ENCODE measurements around the gene OTOS. TPM values are rescaled to one million over a fixed set of nuclear protein-coding genes. Genes with fewer than 3 reads are reported as not detected.

Gene OTOS
- total RNA-seq, 1 experiment from 2014 or later: not detected

GRCh38 chr2:240146627-240147278, 6.3 kb upstream of the OTOS start:
- ChIA-PET POLR2A (no interaction called here), CTCF (no interaction called here), RAD21 (ENCODE audit: low non-redundant PET in 1 of 2, low total read pairs in 2 of 2, uncharacterized antibody in 2 of 2, unreplicated experiment in 2 of 2) (no interaction called here)
- H3K27ac ChIP-seq (ENCODE audit: low read depth, low read length): no peak overlapping the region
- H3K9me3 ChIP-seq (ENCODE audit: control insufficient read depth in 1 of 2, insufficient read depth in 1 of 2, low read depth in 1 of 2, low read length in 2 of 2): peaks cover 0 to 2% of the 10 kb centered on the region in 2 experiments; a peak in 1 of 4 replicates
- BruUV-seq (replicated peaks): no TSS peak
- no peak overlapping the region for H3K4me2 ChIP-seq (ENCODE audit: low read length)
- H3K9me2 ChIP-seq (ENCODE audit: insufficient read depth): no peaks in the 10 kb centered on the region
- no peak overlapping the region for H3K9ac ChIP-seq (ENCODE audit: low read length)
- TF ChIP-seq ATF3 (IDR thresholded peaks at IDR 0.05): no peak
- no peak for TF ChIP-seq CBX3 (IDR thresholded peaks at IDR 0.05; ENCODE audit: low read depth)
- TF ChIP-seq JUND (IDR thresholded peaks at IDR 0.05): no peak
- no peak for TF ChIP-seq CEBPB (IDR thresholded peaks at IDR 0.05; ENCODE audit: low read depth)
- no peak for TF ChIP-seq TCF7L2 (IDR thresholded peaks at IDR 0.05; ENCODE audit: borderline replicate concordance, extremely low read depth, insufficient read depth, insufficient read length)
- no peak for TF ChIP-seq CTCF (IDR thresholded peaks at IDR 0.05 in 2 of 3, conservative IDR thresholded peaks at IDR 0.05 in 1 of 3; ENCODE audit: borderline replicate concordance in 1 of 3, insufficient read depth in 1 of 3, low read depth in 2 of 3, low read length in 2 of 3)
- no peak for TF ChIP-seq ZBTB33 (IDR thresholded peaks at IDR 0.05; ENCODE audit: extremely low read depth, insufficient replicate concordance, low read length)
- no peak for TF ChIP-seq SIN3A (IDR thresholded peaks at IDR 0.05; ENCODE audit: low read depth)
- no peak for TF ChIP-seq MAX (IDR thresholded peaks at IDR 0.05)
- DNase-seq (ENCODE audit: low read depth, low spot score) (no peak), ATAC-seq (no peak)
- no peaks in the 10 kb centered on the region for H3K79me2 ChIP-seq (ENCODE audit: insufficient read depth, low read length)
- H3K4me1 ChIP-seq (ENCODE audit: control insufficient read depth in 1 of 2, insufficient read depth in 2 of 2, low read length in 2 of 2): peaks cover 0 to 8% of the 10 kb centered on the region in 2 experiments; a peak in 1 of 4 replicates
- intact Hi-C loops (cut with micrococcal nuclease): no loop called here
- no peak overlapping the region for H3K4me3 ChIP-seq (replicated peaks in 1 of 2; ENCODE audit: low read depth in 1 of 2, low read length in 2 of 2)
- no peaks in the 10 kb centered on the region for H4K20me1 ChIP-seq (ENCODE audit: insufficient read depth)
- H2AFZ ChIP-seq (ENCODE audit: low read depth, low read length, poor library complexity, severe bottlenecking): no peak overlapping the region
- H3K27me3 ChIP-seq (ENCODE audit: insufficient read depth, low read length): no peaks in the 10 kb centered on the region
- H3K36me3 ChIP-seq (ENCODE audit: control insufficient read depth in 1 of 2, insufficient read depth in 2 of 2, low read length in 2 of 2): no peaks in the 10 kb centered on the region

Measured in HCT116 (cell line).